Endothelial cell of umbilical vein (primary cell): ENCODE data around the gene PDE8B.

Source experiments
- EZH2 ChIP-seq: IDR thresholded peaks from 2 replicates; pipeline ENCODE4 v1.6.1; 2012; ENCODE audit warnings: borderline replicate concordance, low read depth, mild to moderate bottlenecking, moderate library complexity, low read length, inconsistent platforms; ENCODE audit not compliant: severe bottlenecking
- GATA2 ChIP-seq: IDR thresholded peaks from 2 replicates; pipeline ENCODE4 v1.7.0; 2011; ENCODE audit warnings: low read depth, mild to moderate bottlenecking, moderate library complexity, mixed read lengths, low read length; ENCODE audit not compliant: insufficient read length, insufficient read depth
- JUN ChIP-seq: IDR thresholded peaks from 2 replicates; pipeline ENCODE4 v1.6.1; 2011; ENCODE audit warnings: borderline replicate concordance, low read depth; ENCODE audit not compliant: insufficient read length, insufficient read depth
- MYC ChIP-seq: IDR thresholded peaks from one replicate; pipeline ENCODE4 v1.6.1; 2011; ENCODE audit warnings: mild to moderate bottlenecking, low read depth, low read length
- POLR2A ChIP-seq: IDR thresholded peaks from 2 replicates; pipeline ENCODE4 v1.6.1; 2012; ENCODE audit warnings: low read depth, mild to moderate bottlenecking, control low read depth, low read length
- POLR2AphosphoS5 ChIP-seq: IDR thresholded peaks from 2 replicates; pipeline ENCODE4 v1.6.1; 2012; ENCODE audit warnings: low read depth, mild to moderate bottlenecking, control low read depth, low read length, moderate library complexity; ENCODE audit not compliant: insufficient read depth
- TF ChIP-seq, protein P1 (sequence below), 2 donors: IDR thresholded peaks; 1 replicate in 1 of 2; 2 replicates in 1 of 2; pipeline ENCODE4 v1.5.1; 2011; ENCODE audit warnings: low read length in 2 of 2, mild to moderate bottlenecking in 2 of 2, moderate library complexity in 2 of 2, control low read depth in 1 of 2, inconsistent platforms in 1 of 2, low read depth in 1 of 2; ENCODE audit not compliant: insufficient read depth in 1 of 2; ENCODE audit errors: extremely low read depth in 1 of 2
- TF ChIP-seq, protein P2 (sequence below): IDR thresholded peaks from 2 replicates; pipeline ENCODE4 v1.6.1; 2011; ENCODE audit not compliant: insufficient read depth, insufficient read length

- TF ChIP-seq, protein P1, sequence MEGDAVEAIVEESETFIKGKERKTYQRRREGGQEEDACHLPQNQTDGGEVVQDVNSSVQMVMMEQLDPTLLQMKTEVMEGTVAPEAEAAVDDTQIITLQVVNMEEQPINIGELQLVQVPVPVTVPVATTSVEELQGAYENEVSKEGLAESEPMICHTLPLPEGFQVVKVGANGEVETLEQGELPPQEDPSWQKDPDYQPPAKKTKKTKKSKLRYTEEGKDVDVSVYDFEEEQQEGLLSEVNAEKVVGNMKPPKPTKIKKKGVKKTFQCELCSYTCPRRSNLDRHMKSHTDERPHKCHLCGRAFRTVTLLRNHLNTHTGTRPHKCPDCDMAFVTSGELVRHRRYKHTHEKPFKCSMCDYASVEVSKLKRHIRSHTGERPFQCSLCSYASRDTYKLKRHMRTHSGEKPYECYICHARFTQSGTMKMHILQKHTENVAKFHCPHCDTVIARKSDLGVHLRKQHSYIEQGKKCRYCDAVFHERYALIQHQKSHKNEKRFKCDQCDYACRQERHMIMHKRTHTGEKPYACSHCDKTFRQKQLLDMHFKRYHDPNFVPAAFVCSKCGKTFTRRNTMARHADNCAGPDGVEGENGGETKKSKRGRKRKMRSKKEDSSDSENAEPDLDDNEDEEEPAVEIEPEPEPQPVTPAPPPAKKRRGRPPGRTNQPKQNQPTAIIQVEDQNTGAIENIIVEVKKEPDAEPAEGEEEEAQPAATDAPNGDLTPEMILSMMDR (IDR thresholded peaks at IDR 0.05; ENCODE audit: extremely low read depth in 1 of 2, insufficient read depth in 1 of 2, low read depth in 1 of 2, low read length in 2 of 2) = no peak
- TF ChIP-seq POLR2AphosphoS5 (no peak), EZH2 (no peak), POLR2A (no peak), JUN (no peak), GATA2 (no peak), MYC (no peak)
- TF ChIP-seq, protein P2, sequence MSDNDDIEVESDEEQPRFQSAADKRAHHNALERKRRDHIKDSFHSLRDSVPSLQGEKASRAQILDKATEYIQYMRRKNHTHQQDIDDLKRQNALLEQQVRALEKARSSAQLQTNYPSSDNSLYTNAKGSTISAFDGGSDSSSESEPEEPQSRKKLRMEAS = no peak
Observed at GRCh38 chr5:77325921-77326541, 115.6 kb downstream of the PDE8B start.
